ENCODE results near the gene TMEM135. TPM values are rescaled to one million over a fixed set of nuclear protein-coding genes. Genes with fewer than 3 reads are reported as not detected.

TMEM135 gene
- total RNA-seq, 1 experiment from 2014 or later = 12.6 TPM

DNA sequence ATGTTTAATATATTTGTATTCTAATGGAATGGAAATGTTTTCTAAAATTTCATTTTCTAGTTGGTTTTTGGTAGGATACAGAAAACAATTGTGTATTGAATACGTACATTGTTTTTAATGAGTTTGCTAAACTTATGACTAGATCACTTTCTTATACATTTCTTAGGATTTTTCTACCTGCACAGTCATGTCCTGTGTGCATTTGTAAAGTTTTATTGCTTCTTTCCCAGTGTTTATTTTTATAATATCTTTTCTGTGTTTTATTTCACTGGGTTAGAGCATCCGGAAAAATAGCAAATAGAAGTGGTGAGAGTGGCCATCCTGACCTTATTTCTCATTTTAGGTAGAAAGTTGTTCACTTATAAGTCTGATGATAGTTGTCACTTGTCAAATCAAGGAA lies 103.6 kb downstream of the TMEM135 start:
- intact Hi-C loops (cut with micrococcal nuclease; ENCODE audit: unreplicated experiment) = no loop called here
- no peak for DNase-seq
- TF ChIP-seq, protein P1, sequence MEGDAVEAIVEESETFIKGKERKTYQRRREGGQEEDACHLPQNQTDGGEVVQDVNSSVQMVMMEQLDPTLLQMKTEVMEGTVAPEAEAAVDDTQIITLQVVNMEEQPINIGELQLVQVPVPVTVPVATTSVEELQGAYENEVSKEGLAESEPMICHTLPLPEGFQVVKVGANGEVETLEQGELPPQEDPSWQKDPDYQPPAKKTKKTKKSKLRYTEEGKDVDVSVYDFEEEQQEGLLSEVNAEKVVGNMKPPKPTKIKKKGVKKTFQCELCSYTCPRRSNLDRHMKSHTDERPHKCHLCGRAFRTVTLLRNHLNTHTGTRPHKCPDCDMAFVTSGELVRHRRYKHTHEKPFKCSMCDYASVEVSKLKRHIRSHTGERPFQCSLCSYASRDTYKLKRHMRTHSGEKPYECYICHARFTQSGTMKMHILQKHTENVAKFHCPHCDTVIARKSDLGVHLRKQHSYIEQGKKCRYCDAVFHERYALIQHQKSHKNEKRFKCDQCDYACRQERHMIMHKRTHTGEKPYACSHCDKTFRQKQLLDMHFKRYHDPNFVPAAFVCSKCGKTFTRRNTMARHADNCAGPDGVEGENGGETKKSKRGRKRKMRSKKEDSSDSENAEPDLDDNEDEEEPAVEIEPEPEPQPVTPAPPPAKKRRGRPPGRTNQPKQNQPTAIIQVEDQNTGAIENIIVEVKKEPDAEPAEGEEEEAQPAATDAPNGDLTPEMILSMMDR (IDR thresholded peaks at IDR 0.05; ENCODE audit: unreplicated experiment) = no peak
- no peak overlapping the region for H3K4me3 Mint-ChIP-seq (ENCODE audit: low read depth, unreplicated experiment)
- CTCF ChIA-PET = no interaction called here
- H3K4me1 Mint-ChIP-seq (ENCODE audit: low read depth, unreplicated experiment) = no peaks in the 10 kb centered on the region
- H3K27ac Mint-ChIP-seq (ENCODE audit: unreplicated experiment) = no peak overlapping the region
- no peaks in the 10 kb centered on the region for H3K36me3 Mint-ChIP-seq (ENCODE audit: insufficient read depth, unreplicated experiment)
- H3K27me3 Mint-ChIP-seq (ENCODE audit: unreplicated experiment) = no peaks in the 10 kb centered on the region
- BruUV-seq (replicated peaks) = no TSS peak
- H3K9me3 Mint-ChIP-seq (ENCODE audit: low read depth, unreplicated experiment) = no peaks in the 10 kb centered on the region

DNA sequence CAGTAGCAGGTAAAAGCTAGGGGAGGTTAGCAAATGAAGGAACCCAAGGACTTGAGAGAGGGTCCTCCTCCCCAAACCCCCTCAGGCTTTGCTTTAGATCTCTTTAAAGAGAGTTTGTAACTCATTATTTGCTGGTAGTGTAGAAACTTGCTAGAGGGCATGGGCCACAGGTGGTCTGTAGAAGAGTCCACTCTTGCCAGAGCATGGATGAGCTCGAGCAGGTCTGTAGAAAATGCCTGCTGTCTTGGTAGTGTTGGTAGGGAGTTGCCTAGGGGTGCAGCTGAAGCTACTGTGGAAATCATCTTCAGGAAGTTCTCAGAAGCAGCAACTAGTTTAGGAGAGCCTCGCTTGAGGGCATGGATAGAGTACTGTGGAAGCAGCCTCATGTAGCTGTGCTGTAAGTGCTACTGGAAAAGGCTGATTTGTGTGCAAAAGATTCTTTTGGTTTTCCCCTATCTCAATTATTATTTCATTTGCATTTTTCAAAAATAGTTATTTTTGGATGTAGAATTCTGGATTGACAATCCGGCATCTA lies 104.3 kb downstream of the TMEM135 start:
- TF ChIP-seq, protein P1 (IDR thresholded peaks at IDR 0.05; ENCODE audit: unreplicated experiment) = no peak
- CTCF ChIA-PET = no interaction called here

DNA sequence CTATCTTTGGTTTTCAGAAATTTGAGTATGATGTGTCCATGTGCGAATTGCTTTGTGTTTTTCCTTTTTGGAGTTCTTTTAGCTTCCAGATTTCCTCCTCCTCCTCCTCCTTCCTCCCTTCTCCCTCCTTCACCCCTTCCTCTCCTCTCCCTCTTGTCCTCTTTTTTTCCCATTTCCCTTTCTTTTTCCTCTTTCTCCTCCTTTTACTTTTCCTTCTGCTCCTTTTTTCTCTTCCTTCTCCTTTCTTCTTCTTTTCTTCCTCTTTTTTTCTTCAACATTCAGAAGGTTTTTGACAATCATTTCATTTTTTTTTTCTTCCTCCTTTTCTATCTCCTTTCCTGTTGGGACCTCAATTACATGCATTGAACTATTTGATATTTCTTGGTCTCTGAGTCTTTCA lies 104.9 kb downstream of the TMEM135 start:
- no peak for DNase-seq
- BruUV-seq (replicated peaks) = no TSS peak
- Mint-ChIP-seq H3K9me3 (ENCODE audit: low read depth, unreplicated experiment) (no peaks in the 10 kb centered on the region), H3K36me3 (ENCODE audit: insufficient read depth, unreplicated experiment) (no peaks in the 10 kb centered on the region), H3K4me1 (ENCODE audit: low read depth, unreplicated experiment) (no peaks in the 10 kb centered on the region), H3K4me3 (ENCODE audit: low read depth, unreplicated experiment) (no peak overlapping the region), H3K27me3 (ENCODE audit: unreplicated experiment) (no peaks in the 10 kb centered on the region), H3K27ac (ENCODE audit: unreplicated experiment) (no peak overlapping the region)
- CTCF ChIA-PET = no interaction called here
- TF ChIP-seq, protein P1 (IDR thresholded peaks at IDR 0.05; ENCODE audit: unreplicated experiment) = no peak
- intact Hi-C loops (cut with micrococcal nuclease; ENCODE audit: unreplicated experiment) = no loop called here

More for the DNA sequence above, 104.3 kb downstream of the TMEM135 start:
- no peak for DNase-seq
- Mint-ChIP-seq H3K4me3 (ENCODE audit: low read depth, unreplicated experiment) (no peak overlapping the region), H3K9me3 (ENCODE audit: low read depth, unreplicated experiment) (no peaks in the 10 kb centered on the region), H3K4me1 (ENCODE audit: low read depth, unreplicated experiment) (no peaks in the 10 kb centered on the region), H3K27ac (ENCODE audit: unreplicated experiment) (no peak overlapping the region), H3K27me3 (ENCODE audit: unreplicated experiment) (no peaks in the 10 kb centered on the region), H3K36me3 (ENCODE audit: insufficient read depth, unreplicated experiment) (no peaks in the 10 kb centered on the region)
- intact Hi-C loops (cut with micrococcal nuclease; ENCODE audit: unreplicated experiment) = no loop called here
- no TSS peak for BruUV-seq (replicated peaks)

DNA sequence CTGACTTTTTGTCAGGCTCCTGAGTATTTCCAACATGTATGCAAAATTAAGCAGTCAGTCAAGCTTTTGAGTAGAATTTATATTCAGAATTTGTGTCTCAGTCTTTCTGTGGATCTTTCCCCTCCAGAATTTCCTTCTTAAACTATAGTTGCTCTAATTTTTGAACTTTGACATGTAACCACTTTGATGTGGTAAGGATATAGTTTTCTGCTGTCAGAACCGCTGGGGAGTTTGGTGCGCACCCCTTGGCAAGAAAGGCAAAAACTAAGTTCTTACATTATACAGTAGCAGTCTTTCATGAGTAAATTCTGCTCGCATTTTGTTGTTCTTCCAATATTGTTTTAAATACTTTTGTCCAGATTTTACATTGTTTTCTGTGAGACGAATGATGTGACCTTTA lies 105.9 kb downstream of the TMEM135 start:
- intact Hi-C loops (cut with micrococcal nuclease; ENCODE audit: unreplicated experiment) = no loop called here
- DNase-seq = no peak

More for the DNA sequence above, 105.9 kb downstream of the TMEM135 start:
- CTCF ChIA-PET = no interaction called here
- Mint-ChIP-seq H3K9me3 (ENCODE audit: low read depth, unreplicated experiment) (no peaks in the 10 kb centered on the region), H3K4me1 (ENCODE audit: low read depth, unreplicated experiment) (no peaks in the 10 kb centered on the region), H3K36me3 (ENCODE audit: insufficient read depth, unreplicated experiment) (no peaks in the 10 kb centered on the region), H3K27me3 (ENCODE audit: unreplicated experiment) (no peaks in the 10 kb centered on the region), H3K4me3 (ENCODE audit: low read depth, unreplicated experiment) (no peak overlapping the region), H3K27ac (ENCODE audit: unreplicated experiment) (no peak overlapping the region)
- BruUV-seq (replicated peaks) = no TSS peak
- TF ChIP-seq, protein P1 (IDR thresholded peaks at IDR 0.05; ENCODE audit: unreplicated experiment) = no peak
